Fibroblast of lung (primary cell): ENCODE data around the gene XYLT2. TPM values are rescaled to one million over a fixed set of nuclear protein-coding genes. Genes with fewer than 3 reads are reported as not detected.
A peak's percentile ranks its signal among the peaks of the same experiment; 100 is the strongest.
"Not testable (repeated sequence)": the region's sequence is repeated elsewhere in the genome, so short reads cannot be mapped to it uniquely, and the experiment has no call there.

ENCODE experiments used
- DNase-seq, 2 donors: peaks; one replicate each; pipeline versions ENCODE4 v3.0.0 to v3.0.0-alpha.2; 2010; ENCODE audit warnings: low read depth in 2 of 2
- H2AFZ ChIP-seq: 2 replicates; pipeline ENCODE4 v1.5.1; 2012; ENCODE audit warnings: low read length, control low read depth, inconsistent platforms
- H3K27ac ChIP-seq: 2 replicates; pipeline ENCODE4 v1.5.1; 2011; ENCODE audit warnings: low read length, control low read depth; ENCODE audit not compliant: insufficient read depth
- H3K27me3 ChIP-seq: 2 replicates; pipeline ENCODE4 v1.5.1; 2011; ENCODE audit warnings: mild to moderate bottlenecking, low read length; ENCODE audit not compliant: control insufficient read depth, insufficient read depth
- H3K36me3 ChIP-seq: 2 replicates; pipeline ENCODE4 v1.5.1; 2011; ENCODE audit warnings: low read length; ENCODE audit not compliant: control insufficient read depth, insufficient read depth
- H3K4me1 ChIP-seq: 2 replicates; pipeline ENCODE4 v1.5.1; 2011; ENCODE audit warnings: low read length; ENCODE audit not compliant: control insufficient read depth, insufficient read depth; ENCODE audit errors: extremely low read depth
- H3K4me2 ChIP-seq: 2 replicates; pipeline ENCODE4 v1.5.1; 2011; ENCODE audit warnings: low read length, control low read depth; ENCODE audit not compliant: insufficient read depth; ENCODE audit errors: extremely low read depth
- H3K4me3 ChIP-seq, 4 experiments: fragments of 200-600 bp in 1 of 4; sonication (generic) in 1 of 4; replicated peaks in 1 of 4; 2 replicates each; pipeline ENCODE4 v1.5.1; 2011 to 2016; ENCODE audit warnings: low read length in 4 of 4, low read depth in 3 of 4, mild to moderate bottlenecking in 3 of 4, control low read depth in 2 of 4, inconsistent platforms in 1 of 4, mixed read lengths in 1 of 4; ENCODE audit not compliant: insufficient read depth in 1 of 4; ENCODE audit errors: control extremely low read depth in 1 of 4
- H3K79me2 ChIP-seq: 2 replicates; pipeline ENCODE4 v1.5.1; 2012; ENCODE audit warnings: mild to moderate bottlenecking, low read length, inconsistent platforms; ENCODE audit not compliant: control insufficient read depth, insufficient read depth
- H3K9ac ChIP-seq: 2 replicates; pipeline ENCODE4 v1.5.1; 2011; ENCODE audit warnings: mild to moderate bottlenecking, low read length, control low read depth; ENCODE audit not compliant: insufficient read depth
- H3K9me3 ChIP-seq: 2 replicates; pipeline ENCODE4 v1.5.1; 2012; ENCODE audit warnings: low read depth, low read length; ENCODE audit not compliant: control insufficient read depth, insufficient read depth
- H4K20me1 ChIP-seq: 2 replicates; pipeline ENCODE4 v1.5.1; 2011; ENCODE audit warnings: low read length; ENCODE audit not compliant: control insufficient read depth, insufficient read depth; ENCODE audit errors: extremely low read depth
- CTCF ChIP-seq, 2 donors: IDR thresholded peaks in 1 of 2; conservative IDR thresholded peaks in 1 of 2; 1 replicate in 1 of 2; 2 replicates in 1 of 2; pipeline ENCODE4 v1.5.1; 2011 to 2012; ENCODE audit warnings: low read length in 2 of 2, control low read depth in 1 of 2, inconsistent platforms in 1 of 2, low read depth in 1 of 2, mild to moderate bottlenecking in 1 of 2
- EZH2 ChIP-seq: IDR thresholded peaks from 2 replicates; pipeline ENCODE4 v1.5.1; 2012; ENCODE audit warnings: low read length, control low read depth, mild to moderate bottlenecking; ENCODE audit errors: missing control alignments
- polyA plus RNA-seq, 2 donors: library from polyadenylated mRNA; depleted of rRNA in 1 of 2; stranded (reverse) in 1 of 2; unstranded in 1 of 2; fragments of >200 nt; gene quantifications; 2 replicates each; pipeline ENCODE4 v1.2.1, GENCODE V29; 2011 to 2012; ENCODE audit warnings: missing spikeins in 1 of 2
- total RNA-seq: library from RNA; depleted of rRNA; stranded (reverse); fragments of >200 nt; gene quantifications from 2 replicates; pipeline ENCODE4 v1.2.1, GENCODE V29; 2014

XYLT2 gene
- total and polyA plus RNA-seq, 2 donors (not counting 1 experiment from before 2014, with no cell fraction given): 12.7 to 43.9 TPM

GRCh38 chr17:50333291-50334057 is 12.5 kb upstream of the XYLT2 start:
- not testable (repeated sequence) for DNase-seq, H3K4me3 ChIP-seq, H3K9me3 ChIP-seq, H4K20me1 ChIP-seq, H3K4me2 ChIP-seq, H3K36me3 ChIP-seq, H2AFZ ChIP-seq, H3K27me3 ChIP-seq, H3K27ac ChIP-seq, H3K79me2 ChIP-seq, H3K9ac ChIP-seq, H3K4me1 ChIP-seq
- TF ChIP-seq CTCF (conservative IDR thresholded peaks at IDR 0.05 in 1 of 2, IDR thresholded peaks at IDR 0.05 in 1 of 2; ENCODE audit: low read depth in 1 of 2, low read length in 2 of 2): peak in 1 of 2 donors; percentile 3

- Histone ChIP-seq H3K27me3 (peaks cover 4% of the 10 kb centered on the region), H3K9me3 (no peaks in the 10 kb centered on the region), H4K20me1 (no peaks in the 10 kb centered on the region), H3K79me2 (no peaks in the 10 kb centered on the region), H3K4me1 (no peaks in the 10 kb centered on the region), H3K4me2 (no peak overlapping the region), H3K36me3 (no peaks in the 10 kb centered on the region), H3K4me3 (no peak overlapping the region), H3K9ac (no peak overlapping the region), H2AFZ (no peak overlapping the region), H3K27ac (no peak overlapping the region)
- TF ChIP-seq EZH2: no peak
- no peak for TF ChIP-seq CTCF (conservative IDR thresholded peaks at IDR 0.05 in 1 of 2, IDR thresholded peaks at IDR 0.05 in 1 of 2; ENCODE audit: low read depth in 1 of 2, low read length in 2 of 2)
- no peak for DNase-seq
Observed at GRCh38 chr17:50337956-50338355, 8.0 kb upstream of the XYLT2 start.

GRCh38 chr17:50338645-50339044 is 7.3 kb upstream of the XYLT2 start:
- H3K27me3 ChIP-seq: peaks cover 5% of the 10 kb centered on the region
- H3K9ac ChIP-seq: no peak overlapping the region
- H3K79me2 ChIP-seq: no peaks in the 10 kb centered on the region
- no peak for DNase-seq
- H3K9me3 ChIP-seq: no peaks in the 10 kb centered on the region
- no peaks in the 10 kb centered on the region for H4K20me1 ChIP-seq
- no peak overlapping the region for H3K4me2 ChIP-seq
- no peaks in the 10 kb centered on the region for H3K4me1 ChIP-seq
- no peak overlapping the region for H3K27ac ChIP-seq
- H3K4me3 ChIP-seq: no peak overlapping the region
- no peaks in the 10 kb centered on the region for H3K36me3 ChIP-seq
- no peak for TF ChIP-seq EZH2
- TF ChIP-seq CTCF (conservative IDR thresholded peaks at IDR 0.05 in 1 of 2, IDR thresholded peaks at IDR 0.05 in 1 of 2; ENCODE audit: low read depth in 1 of 2, low read length in 2 of 2): no peak
- H2AFZ ChIP-seq: no peak overlapping the region
